Small intestine (tissue), 7 donors: Measurements from ENCODE around the gene ZFPL1. TPM values are rescaled to one million over a fixed set of nuclear protein-coding genes. Genes with fewer than 3 reads are reported as not detected.

Experiments
- DNase-seq, 2 donors: peaks; one replicate each; pipeline versions ENCODE4 v3.0.0 to v3.0.0-alpha.2; 2013
- FAIRE-seq: peaks from 2 replicates; lab custom pipeline; 2012; peaks lifted over from hg19 to GRCh38; lab: Jason Lieb, UNC
- H3K27ac ChIP-seq, 3 donors: one replicate each; pipeline ENCODE4 v1.5.1; 2013; ENCODE audit warnings: low read length in 2 of 3, mild to moderate bottlenecking in 2 of 3, control low read depth in 1 of 3, inconsistent platforms in 1 of 3, low read depth in 1 of 3, moderate library complexity in 1 of 3
- H3K27me3 ChIP-seq, 3 donors: one replicate each; pipeline ENCODE4 v1.6.1; 2013; ENCODE audit warnings: low read length in 3 of 3, inconsistent platforms in 1 of 3; ENCODE audit not compliant: control insufficient read depth in 3 of 3, insufficient read depth in 3 of 3
- H3K36me3 ChIP-seq, 3 donors: one replicate each; pipeline ENCODE4 v1.6.1; 2013; ENCODE audit warnings: low read length in 3 of 3, inconsistent platforms in 1 of 3, low read depth in 1 of 3, mild to moderate bottlenecking in 1 of 3, moderate library complexity in 1 of 3; ENCODE audit not compliant: control insufficient read depth in 3 of 3, insufficient read depth in 2 of 3
- H3K4me1 ChIP-seq, 3 donors: one replicate each; pipeline ENCODE4 v1.6.1; 2013; ENCODE audit warnings: low read length in 2 of 3, inconsistent platforms in 1 of 3, low read depth in 1 of 3, mild to moderate bottlenecking in 1 of 3, moderate library complexity in 1 of 3; ENCODE audit not compliant: control insufficient read depth in 3 of 3, insufficient read depth in 2 of 3
- H3K4me3 ChIP-seq, 3 donors: one replicate each; pipeline ENCODE4 v1.5.1; 2013; ENCODE audit warnings: low read length in 3 of 3, control low read depth in 1 of 3, inconsistent platforms in 1 of 3, low read depth in 1 of 3, mild to moderate bottlenecking in 1 of 3, moderate library complexity in 1 of 3
- H3K9me3 ChIP-seq, 2 donors: one replicate each; pipeline ENCODE4 v1.6.1; 2013; ENCODE audit warnings: low read depth in 1 of 2, low read length in 1 of 2; ENCODE audit not compliant: control insufficient read depth in 2 of 2, insufficient read depth in 1 of 2
- WGBS, 3 donors: extraction: QIAGEN DNeasy Blood & Tissue Kit; methylation state at CpG; one replicate each; pipeline ENCODE4 v1.1.7; 2013; 5-methylcytosine and 5-hydroxymethylcytosine counted together
- polyA plus RNA-seq, 4 donors: library from polyadenylated mRNA; stranded (reverse) in 3 of 4; unstranded in 1 of 4; fragments of 200-250 nt in 3 of 4; fragments of 120-200 nt in 1 of 4; gene quantifications; one replicate each; pipeline versions ENCODE4 v1.2.1 to v1.2.3, GENCODE V29; 2013
- donor health status: healthy with polysubstance abuse.
- donor health status: control.
- donor health status: control.
- donor health status: Bipolar disorder and iron deficiency.
- donor health status: healthy.

The ZFPL1 gene
- polyA plus RNA-seq, 4 donors: 40.5 to 65.8 (median 53.7) TPM

- no peak for FAIRE-seq
- peak in 1 of 2 donors; percentile 39 for DNase-seq
- no peak overlapping the region for H3K27ac ChIP-seq
- WGBS, 3 donors: 31 to 52% (median 51%) methylated on average over 7 of the region's 7 CpGs
- peaks cover 0 to 11% (median 0%) of the 10 kb centered on the region in 3 donors for H3K4me1 ChIP-seq
- H3K9me3 ChIP-seq: peaks cover 0 to 4% of the 10 kb centered on the region in 2 donors
- no peaks in the 10 kb centered on the region for H3K27me3 ChIP-seq
- no peak overlapping the region for H3K4me3 ChIP-seq
- peaks cover 0 to 3% (median 0%) of the 10 kb centered on the region in 3 donors for H3K36me3 ChIP-seq
Measured at GRCh38 chr11:65065851-65066250, 18.2 kb upstream of the ZFPL1 start.

GRCh38 chr11:65066315-65066714 lies 17.7 kb upstream of the ZFPL1 start:
- no peak overlapping the region for H3K27ac ChIP-seq
- H3K27me3 ChIP-seq: no peaks in the 10 kb centered on the region
- no peaks in the 10 kb centered on the region for H3K36me3 ChIP-seq
- 70 to 78% (median 73%) methylated on average over 10 to 11 of the region's 11 CpGs for WGBS, 3 donors
- no peak overlapping the region for H3K4me3 ChIP-seq
- H3K9me3 ChIP-seq: no peaks in the 10 kb centered on the region
- H3K4me1 ChIP-seq: peaks cover 0 to 11% (median 0%) of the 10 kb centered on the region in 3 donors
- FAIRE-seq (no peak), DNase-seq (no peak)

- 81 to 93% (median 86%) methylated on average over 4 of the region's 4 CpGs for WGBS, 3 donors
- Histone ChIP-seq H3K27me3 (no peaks in the 10 kb centered on the region), H3K4me3 (no peak overlapping the region), H3K9me3 (no peaks in the 10 kb centered on the region), H3K4me1 (peaks cover 0 to 11% (median 0%) of the 10 kb centered on the region in 3 donors), H3K27ac (no peak overlapping the region), H3K36me3 (no peaks in the 10 kb centered on the region)
- no peak for DNase-seq
- FAIRE-seq: no peak
Measured at GRCh38 chr11:65066805-65067291, 17.2 kb upstream of the ZFPL1 start.

- H3K27ac ChIP-seq: no peak overlapping the region
- DNase-seq (no peak), FAIRE-seq (no peak)
- no peak overlapping the region for H3K4me3 ChIP-seq
- no peaks in the 10 kb centered on the region for H3K36me3 ChIP-seq
- peaks cover 0 to 11% (median 0%) of the 10 kb centered on the region in 3 donors for H3K4me1 ChIP-seq
- H3K27me3 ChIP-seq: no peaks in the 10 kb centered on the region
- H3K9me3 ChIP-seq: no peaks in the 10 kb centered on the region
- 83 to 85% (median 83%) methylated on average over 10 of the region's 10 CpGs for WGBS, 3 donors
Measured at GRCh38 chr11:65067446-65067845, 16.6 kb upstream of the ZFPL1 start.

GRCh38 chr11:65069217-65069616 lies 14.8 kb upstream of the ZFPL1 start:
- no peak for FAIRE-seq
- Histone ChIP-seq H3K36me3 (no peaks in the 10 kb centered on the region), H3K27me3 (no peaks in the 10 kb centered on the region), H3K4me3 (no peak overlapping the region), H3K4me1 (peaks cover 0 to 11% (median 0%) of the 10 kb centered on the region in 3 donors), H3K27ac (no peak overlapping the region), H3K9me3 (no peaks in the 10 kb centered on the region)
- DNase-seq: peak in 1 of 2 donors; percentile 53
- WGBS, 3 donors: 51 to 55% (median 54%) methylated on average over 9 of the region's 9 CpGs

- WGBS, 3 donors: 48 to 51% (median 51%) methylated on average over 4 of the region's 4 CpGs
Measured at GRCh38 chr11:65071907-65072630, 12.0 kb upstream of the ZFPL1 start.

GRCh38 chr11:65072631-65072966 lies 11.4 kb upstream of the ZFPL1 start:
- no peak for DNase-seq
- Histone ChIP-seq H3K4me3 (no peak overlapping the region), H3K4me1 (no peaks in the 10 kb centered on the region), H3K27ac (no peak overlapping the region), H3K36me3 (peaks cover 0 to 5% (median 0%) of the 10 kb centered on the region in 3 donors), H3K27me3 (no peaks in the 10 kb centered on the region), H3K9me3 (no peaks in the 10 kb centered on the region)
- no peak for FAIRE-seq
- WGBS, 3 donors: 48 to 60% (median 59%) methylated on average over 1 of the region's 1 CpG

More at GRCh38 chr11:65071907-65072630, 12.0 kb upstream of the ZFPL1 start:
- H3K36me3 ChIP-seq: peaks cover 0 to 5% (median 0%) of the 10 kb centered on the region in 3 donors
- no peaks in the 10 kb centered on the region for H3K27me3 ChIP-seq
- no peaks in the 10 kb centered on the region for H3K4me1 ChIP-seq
- H3K4me3 ChIP-seq: no peak overlapping the region
- H3K9me3 ChIP-seq: no peaks in the 10 kb centered on the region
- no peak overlapping the region for H3K27ac ChIP-seq
- DNase-seq (no peak), FAIRE-seq (no peak)

GRCh38 chr11:65077451-65077850 lies 6.6 kb upstream of the ZFPL1 start:
- Histone ChIP-seq H3K4me1 (peaks cover 0 to 9% (median 0%) of the 10 kb centered on the region in 3 donors), H3K27me3 (no peaks in the 10 kb centered on the region), H3K36me3 (peaks cover 0 to 23% (median 0%) of the 10 kb centered on the region in 3 donors), H3K4me3 (no peak overlapping the region), H3K27ac (no peak overlapping the region), H3K9me3 (no peaks in the 10 kb centered on the region)
- FAIRE-seq (no peak), DNase-seq (no peak)
- WGBS, 3 donors: 82 to 86% (median 82%) methylated on average over 4 of the region's 4 CpGs
